ENCODE measurements around the gene C19orf67.

C19orf67 gene

GRCh38 chr19:14081797-14082674 is 3.5 kb downstream of the C19orf67 start:
- no peak for DNase-seq

GRCh38 chr19:14080887-14081796 is 4.4 kb downstream of the C19orf67 start:
- DNase-seq: peak; percentile 97 to 99

DNA sequence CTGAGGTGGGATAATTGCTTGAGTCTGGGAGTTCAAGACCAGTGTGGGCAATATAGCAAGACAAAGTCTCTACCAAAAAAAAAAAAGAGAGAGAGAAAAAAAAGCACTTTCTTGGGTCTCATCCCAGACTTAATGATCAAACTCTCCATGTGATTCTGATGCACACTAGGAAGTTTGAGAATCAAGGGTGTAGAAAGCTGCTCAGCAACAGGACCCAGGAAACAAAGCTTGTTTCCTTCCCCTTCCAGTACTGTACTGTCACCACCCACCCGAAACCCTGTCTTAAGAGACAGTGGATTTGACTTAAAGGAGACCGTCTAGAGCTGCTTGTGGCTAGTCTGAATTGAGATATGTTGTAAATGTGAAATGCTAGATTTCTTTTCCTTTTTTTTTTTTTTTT is 7.2 kb downstream of the C19orf67 start:
- no peak for DNase-seq

GRCh38 chr19:14073925-14074838 is 11.4 kb downstream of the C19orf67 start:
- peak in 1 of 2 experiments; percentile 41 for DNase-seq

DNA sequence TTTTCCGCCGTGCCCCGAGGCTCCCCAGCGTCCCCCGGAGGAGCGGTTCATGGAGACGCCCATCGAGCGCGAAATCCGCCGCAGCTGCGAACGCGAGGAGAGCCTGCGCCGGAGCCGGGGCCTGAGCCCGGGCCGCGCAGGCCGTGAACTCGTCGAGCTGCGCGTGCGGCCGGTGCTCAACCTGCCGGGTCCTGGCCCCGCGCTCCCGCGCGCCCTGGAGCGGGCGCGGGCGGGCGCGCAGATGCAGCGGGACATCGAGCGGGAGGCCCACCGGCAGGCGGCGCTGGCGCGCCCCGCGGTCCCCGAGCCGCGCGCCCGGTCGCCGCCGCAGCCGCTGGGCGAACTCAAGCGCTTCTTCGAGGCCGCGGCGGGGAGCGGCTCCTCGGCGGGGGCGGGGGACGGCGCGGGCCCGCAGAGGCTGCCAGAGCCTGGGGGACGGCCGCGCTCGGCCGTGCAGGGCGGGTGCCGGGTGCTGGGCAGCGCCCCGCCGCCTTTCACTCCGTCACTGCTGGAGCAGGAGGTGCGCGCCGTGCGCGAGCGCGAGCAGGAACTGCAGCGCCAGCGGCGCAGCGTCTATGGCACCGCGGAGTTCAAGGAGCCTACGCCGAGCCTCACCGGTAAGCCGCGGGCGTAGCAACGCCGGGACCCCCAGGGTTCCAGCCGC is 12.2 kb downstream of the C19orf67 start:
- DNase-seq: peak; percentile 61 to 83

DNA sequence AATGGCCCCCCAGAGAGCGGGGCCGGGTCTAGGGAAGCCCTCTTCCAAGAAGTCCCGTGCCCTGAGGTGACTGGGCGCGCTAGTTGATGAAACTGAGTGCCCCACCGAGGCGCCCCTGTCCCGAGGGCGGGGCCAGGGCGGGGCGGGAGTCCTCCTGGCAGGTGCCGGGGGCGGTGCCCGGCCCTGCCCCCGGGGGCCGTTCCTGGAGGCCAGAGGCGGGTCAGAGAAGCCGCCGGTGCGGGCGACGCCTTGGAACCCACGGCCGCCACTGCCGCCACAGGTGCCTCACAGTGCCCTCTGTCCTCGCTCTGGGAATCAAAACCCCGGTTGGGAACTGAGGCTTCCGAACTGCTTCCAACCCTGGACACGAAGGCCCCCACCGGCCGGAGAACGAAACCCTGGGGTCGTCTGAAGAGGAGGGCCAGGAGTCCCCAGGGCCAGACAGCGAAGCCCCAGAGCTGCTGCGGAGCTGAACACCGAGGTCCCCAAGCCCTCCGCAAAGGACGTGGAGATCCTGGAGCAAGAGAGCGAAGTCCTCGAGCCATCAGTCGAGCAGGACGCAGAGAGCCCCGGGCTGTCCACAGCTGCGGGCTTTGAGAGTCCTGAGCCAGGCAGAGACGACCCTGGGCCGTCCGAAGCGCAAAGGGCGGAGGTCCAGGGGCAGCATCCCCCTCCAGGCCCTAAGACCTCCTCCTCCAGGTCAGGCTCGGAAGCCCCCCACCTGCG is 12.9 kb downstream of the C19orf67 start, which contains the start of gene MISP3:
TSS of gene MISP3 (plus strand) at position 252 of the 726 bp plus-strand sequence. CDS start 524 bp downstream, outside the sequence.
- peak in 1 of 2 experiments; percentile 54 for DNase-seq

DNA sequence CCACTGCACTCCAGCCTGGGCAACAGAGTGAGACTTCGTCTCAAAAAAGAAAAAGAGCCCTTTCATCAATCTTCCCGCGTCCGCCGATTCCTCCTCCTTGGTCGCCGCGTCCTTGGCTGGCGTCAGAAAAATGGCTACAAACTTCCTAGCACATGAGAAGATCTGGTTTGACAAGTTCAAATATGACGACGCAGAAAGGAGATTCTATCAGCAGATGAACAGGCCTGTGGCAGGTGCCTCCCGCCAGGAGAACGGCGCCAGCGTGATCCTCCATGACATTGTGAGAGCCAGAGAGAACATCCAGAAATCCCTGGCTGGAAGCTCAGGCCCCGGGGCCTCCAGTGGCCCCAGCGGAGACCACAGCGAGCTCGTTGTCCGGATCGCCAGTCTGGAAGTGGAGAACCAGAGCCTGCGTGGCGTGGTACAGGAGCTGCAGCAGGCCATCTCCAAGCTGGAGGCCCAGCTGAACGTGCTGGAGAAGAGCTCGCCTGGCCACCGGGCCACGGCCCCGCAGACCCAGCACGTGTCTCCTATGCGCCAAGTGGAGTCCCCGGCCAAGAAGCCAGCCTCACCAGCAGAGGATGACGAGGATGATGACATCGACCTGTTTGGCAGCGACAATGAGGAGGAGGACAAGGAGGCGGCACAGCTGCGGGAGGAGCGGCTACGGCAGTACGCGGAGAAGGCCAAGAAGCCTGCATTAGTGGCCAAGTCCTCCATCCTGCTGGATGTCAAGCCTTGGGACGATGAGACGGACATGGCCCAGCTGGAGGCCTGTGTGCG is 15.1 kb downstream of the C19orf67 start:
- no peak for DNase-seq

- no peak for DNase-seq
These were observed 19.4 kb downstream of the C19orf67 start for GRCh38 chr19:14066134-14066533.

GRCh38 chr19:14063105-14063504 is 22.5 kb downstream of the C19orf67 start:
- no peak for DNase-seq

- no peak for DNase-seq
These were observed 23.1 kb downstream of the C19orf67 start for GRCh38 chr19:14062558-14062855.

DNA sequence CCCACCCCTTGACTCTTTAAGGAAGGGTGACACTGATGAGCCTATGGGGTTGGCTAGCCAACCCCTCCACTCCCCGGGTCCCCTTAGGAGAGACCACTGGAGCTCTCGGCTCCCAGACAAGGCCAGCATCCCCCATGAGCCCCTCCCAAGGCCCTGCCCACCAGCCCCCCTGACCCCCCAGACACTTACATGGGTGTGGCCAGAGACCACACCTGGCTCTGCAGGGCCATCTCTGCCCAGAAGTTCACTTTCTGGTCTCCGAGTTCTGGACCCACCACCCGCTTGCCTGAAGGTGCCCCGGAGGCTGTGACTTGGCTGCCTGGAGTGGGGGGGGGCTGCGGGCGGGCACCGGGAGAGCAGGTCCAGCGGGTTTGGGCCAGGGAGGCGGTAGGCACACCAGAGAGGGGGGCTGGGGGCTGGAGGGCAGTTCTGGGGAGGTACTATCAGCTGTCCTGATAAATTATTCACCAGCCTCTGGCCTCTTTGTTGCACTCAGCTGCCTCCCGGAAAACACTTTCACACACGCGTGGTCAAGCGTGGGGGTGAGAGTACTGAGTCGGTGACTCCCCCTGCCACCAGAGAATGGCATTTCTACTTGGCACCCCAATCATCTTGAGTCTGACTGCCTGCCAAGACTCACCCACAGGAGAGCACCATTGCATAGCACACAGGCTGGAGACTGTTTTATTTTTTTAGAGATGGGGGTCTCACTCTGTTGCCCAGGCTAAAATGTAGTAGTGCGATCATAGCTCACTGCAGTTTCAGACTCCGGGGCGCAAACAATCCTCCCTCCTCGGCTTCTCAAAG is 23.6 kb downstream of the C19orf67 start, which contains the start of gene PALM3:
TSS of gene PALM3 (minus strand) at position 326 of the 807 bp plus-strand sequence. CDS start at position 230, 96 bp downstream.
- DNase-seq: no peak

DNA sequence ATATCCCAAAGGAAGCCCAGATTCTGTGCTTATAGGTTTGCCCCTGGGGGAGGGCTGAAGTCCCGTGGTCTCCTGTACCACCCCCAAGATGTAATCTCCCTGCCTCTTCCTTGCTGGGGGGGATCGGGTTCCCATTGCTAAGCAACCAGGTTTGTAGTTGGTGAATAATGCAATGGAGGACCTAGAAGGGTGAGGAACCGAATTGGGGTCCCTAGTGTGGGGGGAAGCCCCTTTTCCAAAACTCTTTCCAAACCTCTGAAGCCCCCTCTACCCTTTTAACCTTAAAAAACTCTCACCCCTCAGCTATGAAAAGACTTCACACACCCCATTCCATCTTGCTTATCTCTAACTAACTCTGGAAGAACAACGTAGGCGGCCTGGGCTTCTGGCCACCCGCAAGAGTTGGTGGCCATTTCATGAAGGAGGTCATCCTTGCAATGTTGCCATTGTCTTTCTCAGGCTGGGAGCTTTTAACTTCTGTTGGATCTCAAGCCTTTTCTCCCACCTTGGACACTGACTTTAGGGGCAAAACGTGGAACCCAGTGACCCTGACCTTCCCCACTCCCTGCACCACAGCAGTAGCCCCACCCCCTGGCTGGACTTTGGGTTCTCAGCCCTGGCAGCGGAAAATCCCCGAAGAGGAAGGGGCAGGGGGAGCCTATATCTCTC is 24.4 kb downstream of the C19orf67 start:
- no peak for DNase-seq

DNA sequence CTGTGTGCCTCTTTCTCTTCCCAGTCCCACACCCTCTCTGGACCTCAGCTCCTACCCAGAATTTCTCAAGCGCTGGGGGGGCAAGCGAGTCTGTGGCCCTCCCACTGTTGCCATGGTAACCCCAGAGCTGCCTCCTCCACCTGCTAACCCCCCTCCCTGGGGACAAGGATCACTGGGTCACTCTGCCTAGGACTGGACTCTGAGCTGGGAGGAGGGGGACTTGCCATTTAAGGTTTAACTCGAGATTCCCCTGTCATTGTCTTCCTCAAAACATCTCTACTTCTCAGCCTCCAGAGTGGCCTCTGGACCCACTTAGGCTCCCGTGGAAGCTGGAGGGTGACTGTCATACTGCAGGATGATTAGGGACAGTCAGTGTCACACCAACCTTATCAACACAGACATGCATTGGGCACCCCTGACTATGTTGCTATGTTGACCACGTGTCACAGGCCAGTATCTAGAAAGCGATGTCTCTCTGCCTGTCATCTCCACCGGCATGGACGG is 25.9 kb downstream of the C19orf67 start:
- no peak for DNase-seq

DNA sequence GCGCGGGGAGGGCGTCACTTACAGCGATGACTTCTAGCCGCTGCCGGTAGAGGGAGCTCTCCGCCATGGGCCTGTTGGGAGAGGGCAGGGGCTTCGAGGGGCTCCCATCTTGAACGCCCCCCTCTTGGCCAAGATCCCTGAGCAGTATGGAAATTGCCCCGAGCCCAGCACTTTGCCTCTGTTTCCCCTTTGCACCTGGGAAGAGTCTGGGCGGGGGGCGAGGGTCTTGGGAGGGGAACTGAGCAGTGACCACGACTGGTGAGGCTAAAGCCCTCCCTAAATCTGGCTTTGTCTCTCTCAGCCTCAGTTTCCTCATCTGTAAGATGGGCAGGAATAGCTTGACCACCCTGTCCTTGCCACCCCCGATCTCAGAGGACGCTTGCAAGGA is 26.5 kb downstream of the C19orf67 start:
- DNase-seq: no peak

DNA sequence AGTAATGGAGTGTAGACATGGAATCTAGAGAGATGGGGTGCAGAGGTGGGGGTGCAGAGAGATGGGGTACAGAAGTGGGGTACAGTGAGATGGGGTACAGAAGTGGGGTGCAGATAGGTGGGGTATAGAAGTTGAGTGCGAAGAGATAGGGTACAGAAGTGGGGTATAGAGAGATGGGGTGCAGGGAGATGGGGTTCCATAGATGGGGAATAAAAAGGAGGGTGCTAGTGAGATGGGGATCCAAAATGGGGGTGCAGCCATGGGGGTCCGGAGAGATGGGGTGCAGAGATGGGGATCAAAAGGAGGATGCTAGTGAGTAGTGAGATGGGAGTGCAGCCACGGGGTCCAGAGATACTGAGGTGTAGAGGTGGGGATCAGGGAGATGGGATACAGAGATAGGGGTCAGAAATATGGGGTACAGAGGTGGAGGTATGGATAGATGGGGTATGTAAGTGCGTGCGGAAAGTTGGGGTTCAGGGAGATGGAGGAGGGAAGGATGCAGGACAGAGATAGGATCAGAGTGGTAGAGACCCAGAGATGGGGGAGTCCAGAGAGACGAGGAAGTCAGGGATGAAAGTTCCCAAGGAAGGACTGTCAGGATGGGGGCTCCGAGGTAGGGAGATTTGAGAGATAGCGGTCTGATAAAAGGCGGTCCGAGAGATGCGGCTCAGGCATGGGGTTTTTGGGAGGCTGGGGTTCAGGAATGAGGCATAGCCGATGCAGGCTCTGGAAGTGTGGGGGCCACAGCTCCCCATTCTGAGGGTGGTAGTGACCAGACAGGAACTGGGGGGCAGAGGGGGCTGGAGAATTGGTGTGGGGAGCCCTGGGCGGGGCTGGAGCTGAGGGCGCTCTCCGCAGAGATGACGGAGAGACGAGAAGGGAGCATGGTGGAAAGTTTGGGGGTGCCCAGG is 27.1 kb downstream of the C19orf67 start:
- DNase-seq: no peak

- no peak for DNase-seq
These were observed 28.7 kb downstream of the C19orf67 start for GRCh38 chr19:14056741-14057356.

- no peak for DNase-seq
These were observed 29.4 kb downstream of the C19orf67 start for GRCh38 chr19:14056069-14056666.
